SJCRH30 (cell line): ENCODE results near the gene ZNF564. TPM values are rescaled to one million over a fixed set of nuclear protein-coding genes. Genes with fewer than 3 reads are reported as not detected.
A peak's percentile ranks its signal among the peaks of the same experiment; 100 is the strongest.
"Not testable (repeated sequence)": the region's sequence is repeated elsewhere in the genome, so short reads cannot be mapped to it uniquely, and the experiment has no call there.

ENCODE experiments used
- DNase-seq, 2 experiments: peaks; one replicate each; pipeline ENCODE4 v3.0.0-alpha.2; 2015 to 2020
- H3K27ac ChIP-seq: fragments of 250-450 bp; sonication (Bioruptor Pico); 2 replicates; pipeline ENCODE4 v1.5.1; 2020; ENCODE audit warnings: mild to moderate bottlenecking, moderate library complexity
- H3K27me3 ChIP-seq: fragments of 250-450 bp; sonication (Bioruptor Pico); 2 replicates; pipeline ENCODE4 v1.5.1; 2020; ENCODE audit warnings: mild to moderate bottlenecking, moderate library complexity
- H3K36me3 ChIP-seq: fragments of 250-450 bp; sonication (Bioruptor Pico); 2 replicates; pipeline ENCODE4 v1.5.1; 2020; ENCODE audit warnings: mild to moderate bottlenecking, moderate library complexity
- H3K4me1 ChIP-seq: fragments of 250-450 bp; sonication (Bioruptor Pico); 2 replicates; pipeline ENCODE4 v1.5.1; 2020; ENCODE audit warnings: mild to moderate bottlenecking, moderate library complexity
- H3K4me3 ChIP-seq: fragments of 250-450 bp; sonication (Bioruptor Pico); 2 replicates; pipeline ENCODE4 v1.5.1; 2020; ENCODE audit warnings: mild to moderate bottlenecking, moderate library complexity
- H3K9me3 ChIP-seq: fragments of 250-450 bp; sonication (Bioruptor Pico); replicated peaks from 2 replicates; pipeline ENCODE4 v1.5.1; 2020; ENCODE audit warnings: mild to moderate bottlenecking, moderate library complexity
- total RNA-seq: library from RNA; depleted of rRNA; stranded (reverse); fragments of >200 nt; shearing (Covaris generic); gene quantifications from 2 replicates; pipeline ENCODE4 v1.2.3, GENCODE V29; 2014

The ZNF564 gene
- total RNA-seq, 1 experiment from 2014 or later, result 10.8 TPM

- no peak overlapping the region for H3K27ac ChIP-seq
- no peak for DNase-seq
These were observed 6.8 kb downstream of the ZNF564 start for GRCh38 chr19:12544401-12544876.

GRCh38 chr19:12543855-12544254 lies 7.4 kb downstream of the ZNF564 start:
- H3K27me3 ChIP-seq, result no peaks in the 10 kb centered on the region
- H3K4me3 ChIP-seq, result no peak overlapping the region
- DNase-seq, result no peak
- no peak overlapping the region for H3K27ac ChIP-seq
- H3K4me1 ChIP-seq, result no peaks in the 10 kb centered on the region
- peaks cover 15% of the 10 kb centered on the region for H3K9me3 ChIP-seq
- H3K36me3 ChIP-seq, result peaks cover 27% of the 10 kb centered on the region

More at GRCh38 chr19:12544401-12544876, 6.8 kb downstream of the ZNF564 start:
- H3K27me3 ChIP-seq, result no peaks in the 10 kb centered on the region
- H3K9me3 ChIP-seq, result peaks cover 18% of the 10 kb centered on the region
- H3K4me3 ChIP-seq, result no peak overlapping the region
- H3K4me1 ChIP-seq, result no peaks in the 10 kb centered on the region
- peaks cover 28% of the 10 kb centered on the region for H3K36me3 ChIP-seq

- peak in 1 of 2 experiments; percentile 48 for DNase-seq
- Histone ChIP-seq H3K27ac (no peak overlapping the region), H3K36me3 (peaks cover 68% of the 10 kb centered on the region), H3K27me3 (no peaks in the 10 kb centered on the region), H3K4me1 (no peaks in the 10 kb centered on the region), H3K9me3 (peaks cover 68% of the 10 kb centered on the region), H3K4me3 (no peak overlapping the region)
These were observed 24.0 kb downstream of the ZNF564 start for GRCh38 chr19:12527034-12527836.

DNA sequence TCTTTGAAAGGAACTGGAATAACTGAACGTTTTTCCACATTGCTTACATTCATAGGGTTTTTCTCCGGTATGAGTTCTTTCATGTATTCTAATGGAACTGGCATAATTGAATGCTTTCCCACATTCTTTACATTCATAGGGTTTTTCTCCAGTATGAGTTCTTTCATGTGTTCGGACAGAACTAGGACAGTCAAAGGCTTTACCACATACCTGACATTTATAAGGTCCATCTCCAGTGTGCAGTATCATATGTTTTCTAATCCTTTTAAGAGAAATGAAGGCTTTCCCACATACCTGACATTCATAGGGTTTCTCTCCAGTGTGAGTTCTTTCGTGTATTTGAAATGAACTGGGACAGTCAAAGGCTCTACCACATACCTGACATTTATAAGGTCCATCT lies 24.7 kb downstream of the ZNF564 start:
- Histone ChIP-seq H3K27me3 (no peaks in the 10 kb centered on the region), H3K4me3 (no peak overlapping the region), H3K4me1 (no peaks in the 10 kb centered on the region), H3K27ac (no peak overlapping the region), H3K36me3 (peaks cover 64% of the 10 kb centered on the region), H3K9me3 (peaks cover 67% of the 10 kb centered on the region)
- no peak for DNase-seq

DNA sequence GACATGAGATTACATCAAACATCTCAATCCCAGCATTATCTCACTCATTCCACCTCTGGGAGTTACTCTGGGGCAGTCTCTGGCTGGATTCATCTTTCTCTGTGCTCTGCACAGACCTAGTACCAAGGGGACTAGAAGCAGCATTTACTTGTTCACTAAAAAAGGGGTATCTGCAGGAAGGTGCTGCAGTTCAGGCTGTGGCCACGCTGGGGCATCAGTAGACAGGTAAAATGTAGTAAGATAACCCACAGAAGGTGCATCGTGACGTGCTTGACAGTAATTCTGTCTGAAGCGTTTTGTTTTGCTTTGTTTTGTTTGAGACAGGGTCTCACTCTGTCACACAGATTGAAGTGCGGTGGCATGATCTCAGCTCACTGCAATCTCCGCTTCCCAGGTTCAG lies 29.3 kb downstream of the ZNF564 start:
- no peaks in the 10 kb centered on the region for H3K4me1 ChIP-seq
- DNase-seq, result no peak
- H3K27ac ChIP-seq, result no peak overlapping the region
- H3K36me3 ChIP-seq, result peaks cover 31% of the 10 kb centered on the region
- no peaks in the 10 kb centered on the region for H3K27me3 ChIP-seq
- H3K4me3 ChIP-seq, result no peak overlapping the region
- peaks cover 37% of the 10 kb centered on the region for H3K9me3 ChIP-seq

GRCh38 chr19:12513531-12514061 lies 37.7 kb downstream of the ZNF564 start:
- DNase-seq, result no peak
- Histone ChIP-seq H3K36me3 (peaks cover 4% of the 10 kb centered on the region; the same call in 1 of the 2 replicates), H3K9me3 (peaks cover 11% of the 10 kb centered on the region), H3K27me3 (no peaks in the 10 kb centered on the region), H3K4me3 (no peak overlapping the region), H3K27ac (no peak overlapping the region), H3K4me1 (no peaks in the 10 kb centered on the region)

- DNase-seq, result no peak
- Histone ChIP-seq H3K4me1 (no peaks in the 10 kb centered on the region), H3K27me3 (no peaks in the 10 kb centered on the region), H3K27ac (no peak overlapping the region), H3K4me3 (no peak overlapping the region), H3K9me3 (peaks cover 2% of the 10 kb centered on the region; the same call in 1 of the 2 replicates), H3K36me3 (no peaks in the 10 kb centered on the region)
These were observed 54.2 kb downstream of the ZNF564 start for GRCh38 chr19:12497032-12497431.

DNA sequence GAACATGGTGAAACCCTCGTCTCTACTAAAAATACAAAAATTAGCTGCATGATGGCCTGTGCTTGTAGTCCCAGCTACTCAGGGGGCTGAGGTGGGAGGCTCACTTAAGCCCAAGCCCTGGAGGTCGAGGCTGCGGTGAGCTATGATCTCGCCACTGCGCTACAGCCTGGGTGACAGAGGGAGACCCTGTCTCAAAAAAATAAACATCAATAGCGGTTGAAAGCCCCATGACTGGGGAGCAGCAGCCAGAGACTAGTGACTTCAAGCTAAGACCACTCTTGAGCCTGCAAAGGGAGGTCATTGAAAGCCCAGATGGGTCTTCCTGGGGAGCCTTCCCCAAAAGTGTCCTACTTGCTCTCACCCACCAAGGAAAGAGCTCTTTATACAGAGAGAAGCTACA lies 54.8 kb downstream of the ZNF564 start:
- Histone ChIP-seq H3K9me3 (peaks cover 2% of the 10 kb centered on the region; the same call in 1 of the 2 replicates), H3K27me3 (no peaks in the 10 kb centered on the region), H3K4me3 (no peak overlapping the region), H3K36me3 (no peaks in the 10 kb centered on the region), H3K4me1 (no peaks in the 10 kb centered on the region), H3K27ac (no peak overlapping the region)
- DNase-seq, result no peak

- Histone ChIP-seq H3K4me3 (peak overlapping the region; percentile 68), H3K4me1 (no peaks in the 10 kb centered on the region), H3K36me3 (no peaks in the 10 kb centered on the region), H3K27me3 (no peaks in the 10 kb centered on the region), H3K9me3 (peaks cover 2% of the 10 kb centered on the region; the same call in 1 of the 2 replicates), H3K27ac (peak overlapping the region; percentile 73)
- DNase-seq, result peak; percentile 95 to 97
These were observed 56.1 kb downstream of the ZNF564 start for GRCh38 chr19:12495002-12495802.

GRCh38 chr19:12494260-12494860 lies 56.9 kb downstream of the ZNF564 start:
- Histone ChIP-seq H3K27me3 (no peaks in the 10 kb centered on the region), H3K9me3 (peaks cover 2% of the 10 kb centered on the region; the same call in 1 of the 2 replicates), H3K27ac (no peak overlapping the region), H3K36me3 (no peaks in the 10 kb centered on the region), H3K4me1 (no peaks in the 10 kb centered on the region), H3K4me3 (peak overlapping the region; percentile 68)
- no peak for DNase-seq

DNA sequence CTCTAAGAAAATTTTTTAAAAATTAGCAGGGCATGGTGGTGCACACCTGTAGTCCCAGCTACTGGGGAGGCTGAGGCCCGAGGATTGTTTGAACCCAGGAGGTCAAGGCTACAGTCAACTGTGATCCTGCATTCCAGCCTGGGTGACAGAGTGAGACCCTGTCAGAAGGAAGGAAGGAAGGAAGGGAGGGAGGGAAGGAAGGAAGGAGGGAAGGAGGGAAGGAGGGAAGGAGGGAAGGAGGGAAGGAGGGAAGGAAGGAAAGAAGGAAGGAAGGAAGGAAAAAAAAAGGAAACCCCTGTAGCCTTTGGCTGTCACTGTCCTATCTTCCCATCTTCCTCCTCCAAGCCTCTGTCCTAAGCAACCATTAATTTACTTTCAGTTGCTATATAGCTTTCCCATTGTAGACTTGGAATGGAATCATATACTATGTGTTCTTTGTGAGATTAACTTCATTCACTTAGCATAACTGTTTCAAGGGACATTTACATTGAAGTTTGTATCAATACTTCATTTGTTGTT lies 65.0 kb downstream of the ZNF564 start:
- H3K4me1 ChIP-seq, DNase-seq, H3K9me3 ChIP-seq, H3K36me3 ChIP-seq, H3K27ac ChIP-seq, H3K27me3 ChIP-seq, H3K4me3 ChIP-seq: not testable (repeated sequence)

GRCh38 chr19:12485571-12485970 lies 65.7 kb downstream of the ZNF564 start:
- 0 out of 2 replicates have a peak, but pooled peaks cover 6% of the 10 kb centered on the region for H3K4me1 ChIP-seq
- DNase-seq, result no peak
- H3K9me3 ChIP-seq, result 0 out of 2 replicates have a peak, but pooled peaks cover 3% of the 10 kb centered on the region
- H3K36me3 ChIP-seq, result peaks cover 3% of the 10 kb centered on the region; the same call in 1 of the 2 replicates
- no peak overlapping the region for H3K27ac ChIP-seq
- peak overlapping the region; percentile 90; the same call in 1 of the 2 replicates for H3K4me3 ChIP-seq
- no peaks in the 10 kb centered on the region for H3K27me3 ChIP-seq

DNA sequence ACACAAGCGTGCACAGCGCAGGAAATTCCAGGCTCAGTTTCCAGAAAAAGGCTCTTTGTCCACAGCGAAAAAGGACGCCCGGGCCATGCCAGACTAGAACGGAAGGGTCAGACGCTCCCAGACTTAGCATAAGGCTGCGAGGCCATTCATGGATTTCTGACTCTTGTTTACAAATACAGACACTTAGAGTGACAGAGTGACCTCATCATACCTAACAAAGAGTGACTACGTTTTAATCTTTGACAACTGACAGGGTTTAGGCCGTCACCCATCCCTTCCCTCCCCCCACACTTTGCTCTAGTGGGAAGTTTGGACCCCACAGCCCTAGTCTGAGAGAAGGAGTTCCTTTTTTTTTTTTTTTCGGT lies 66.2 kb downstream of the ZNF564 start:
- 0 out of 2 replicates have a peak, but pooled peaks cover 6% of the 10 kb centered on the region for H3K4me1 ChIP-seq

More for the DNA sequence above, 66.2 kb downstream of the ZNF564 start:
- peaks cover 3% of the 10 kb centered on the region; the same call in 1 of the 2 replicates for H3K36me3 ChIP-seq
- peak overlapping the region; percentile 90 for H3K4me3 ChIP-seq
- no peak for DNase-seq
- 0 out of 2 replicates have a peak, but pooled peaks cover 3% of the 10 kb centered on the region for H3K9me3 ChIP-seq
- peak overlapping the region; percentile 19; the same call in 1 of the 2 replicates for H3K27ac ChIP-seq
- no peaks in the 10 kb centered on the region for H3K27me3 ChIP-seq
